ENCODE measurements around the gene DOCK7. TPM values are rescaled to one million over a fixed set of nuclear protein-coding genes. Genes with fewer than 3 reads are reported as not detected.

Gene DOCK7
- total RNA-seq, 4 donors from 2014 or later = 23.4 to 47.0 (median 44.2) TPM

DNA sequence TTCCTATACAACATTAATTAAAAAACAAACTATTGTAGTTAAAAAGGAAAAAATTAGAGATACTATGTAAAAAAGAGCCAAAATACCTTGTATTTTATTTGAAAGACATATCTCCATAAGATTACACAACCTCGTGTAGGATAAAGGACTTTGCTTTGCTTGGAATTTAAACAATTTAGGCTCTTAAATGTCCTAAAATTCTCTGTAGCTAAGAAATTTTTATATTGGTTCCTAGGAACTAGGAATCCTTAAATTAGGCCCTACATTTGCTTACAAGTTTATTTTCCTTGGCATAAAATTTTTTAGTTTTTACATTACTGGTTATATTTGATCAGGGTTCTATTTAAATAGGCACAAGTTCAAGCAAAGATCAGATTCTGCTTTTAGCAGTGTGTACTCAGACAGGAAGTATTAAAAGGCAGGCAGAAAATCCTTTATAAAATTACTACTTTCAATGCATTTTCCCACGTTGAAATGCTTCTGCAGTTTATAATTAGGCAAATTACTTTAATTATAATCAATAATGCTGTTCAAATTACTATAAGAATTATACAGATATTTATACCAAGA, 94.3 kb downstream of the DOCK7 start:
- Histone ChIP-seq H3K9me3 (no peaks in the 10 kb centered on the region), H3K27me3 (no peaks in the 10 kb centered on the region), H3K4me3 (no peak overlapping the region), H3K27ac (no peak overlapping the region), H3K36me3 (no peaks in the 10 kb centered on the region), H3K4me1 (no peaks in the 10 kb centered on the region)
- WGBS = 51% methylated on average over 2 of the region's 2 CpGs
- TF ChIP-seq POLR2A (IDR thresholded peaks at IDR 0.05) (no peak), POLR2AphosphoS5 (IDR thresholded peaks at IDR 0.05) (no peak), EP300 (IDR thresholded peaks at IDR 0.05) (no peak)
- TF ChIP-seq, protein P1, sequence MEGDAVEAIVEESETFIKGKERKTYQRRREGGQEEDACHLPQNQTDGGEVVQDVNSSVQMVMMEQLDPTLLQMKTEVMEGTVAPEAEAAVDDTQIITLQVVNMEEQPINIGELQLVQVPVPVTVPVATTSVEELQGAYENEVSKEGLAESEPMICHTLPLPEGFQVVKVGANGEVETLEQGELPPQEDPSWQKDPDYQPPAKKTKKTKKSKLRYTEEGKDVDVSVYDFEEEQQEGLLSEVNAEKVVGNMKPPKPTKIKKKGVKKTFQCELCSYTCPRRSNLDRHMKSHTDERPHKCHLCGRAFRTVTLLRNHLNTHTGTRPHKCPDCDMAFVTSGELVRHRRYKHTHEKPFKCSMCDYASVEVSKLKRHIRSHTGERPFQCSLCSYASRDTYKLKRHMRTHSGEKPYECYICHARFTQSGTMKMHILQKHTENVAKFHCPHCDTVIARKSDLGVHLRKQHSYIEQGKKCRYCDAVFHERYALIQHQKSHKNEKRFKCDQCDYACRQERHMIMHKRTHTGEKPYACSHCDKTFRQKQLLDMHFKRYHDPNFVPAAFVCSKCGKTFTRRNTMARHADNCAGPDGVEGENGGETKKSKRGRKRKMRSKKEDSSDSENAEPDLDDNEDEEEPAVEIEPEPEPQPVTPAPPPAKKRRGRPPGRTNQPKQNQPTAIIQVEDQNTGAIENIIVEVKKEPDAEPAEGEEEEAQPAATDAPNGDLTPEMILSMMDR (IDR thresholded peaks at IDR 0.05) = no peak
- DNase-seq (ENCODE audit: low spot score in 2 of 2) = no peak

DNA sequence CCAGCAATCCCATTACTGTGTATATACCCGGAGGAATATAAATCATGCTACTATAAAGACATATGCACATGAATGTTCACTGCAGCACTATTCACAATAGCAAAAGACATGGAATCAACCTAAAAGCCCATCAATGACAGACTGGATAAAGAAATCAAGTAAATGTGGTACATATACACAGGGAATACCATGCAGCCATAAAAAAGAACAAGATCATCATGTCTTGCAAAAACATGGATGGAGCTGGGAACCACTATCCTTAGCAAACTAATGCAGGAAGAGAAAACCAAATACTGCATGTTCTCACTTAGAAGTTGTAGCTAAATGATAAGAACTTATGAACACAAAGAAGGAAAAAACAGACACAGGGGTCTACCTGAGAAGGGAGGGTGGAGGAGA, 97.2 kb downstream of the DOCK7 start:
- no peak overlapping the region for H3K27ac ChIP-seq
- TF ChIP-seq, protein P1 (IDR thresholded peaks at IDR 0.05) = no peak
- TF ChIP-seq POLR2A (IDR thresholded peaks at IDR 0.05) = no peak
- TF ChIP-seq EP300 (IDR thresholded peaks at IDR 0.05) = no peak
- TF ChIP-seq POLR2AphosphoS5 (IDR thresholded peaks at IDR 0.05) = no peak
- no peaks in the 10 kb centered on the region for H3K9me3 ChIP-seq
- no peak overlapping the region for H3K4me3 ChIP-seq
- H3K27me3 ChIP-seq = no peaks in the 10 kb centered on the region
- 50% methylated on average over 1 of the region's 1 CpG for WGBS
- DNase-seq (ENCODE audit: low spot score in 2 of 2) = no peak
- H3K4me1 ChIP-seq = no peaks in the 10 kb centered on the region
- H3K36me3 ChIP-seq = no peaks in the 10 kb centered on the region

DNA sequence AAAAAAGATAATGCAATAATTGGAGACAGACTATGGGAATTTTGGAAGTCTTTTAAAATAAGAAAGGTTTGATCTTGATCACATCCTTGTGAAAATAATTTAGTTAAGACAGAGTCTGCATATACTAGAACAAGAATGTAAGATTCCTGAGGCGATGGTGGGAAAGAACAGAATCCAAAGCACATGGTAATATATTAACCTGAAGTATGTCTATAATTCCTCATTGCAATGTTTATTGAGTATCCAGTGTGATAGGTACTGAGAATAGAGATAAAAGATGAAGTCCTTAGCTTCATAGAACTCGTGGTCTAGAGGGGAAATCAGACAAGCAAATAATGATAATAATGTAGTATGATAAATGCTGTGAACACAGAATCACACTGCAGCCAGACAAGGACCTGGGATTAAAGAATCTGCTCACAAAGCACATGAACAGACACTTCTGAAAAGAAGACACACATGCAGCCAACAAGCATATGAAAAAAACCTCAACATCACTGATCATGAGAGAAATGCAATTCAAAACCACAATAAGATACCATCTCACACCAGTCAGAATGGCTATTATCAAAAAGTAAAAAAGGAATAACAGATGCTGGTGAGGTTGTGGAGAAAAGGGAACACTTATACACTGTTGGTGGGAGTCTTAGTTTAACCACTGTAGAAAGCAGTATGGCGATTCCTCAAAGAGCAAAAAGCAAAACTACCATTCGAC, 97.8 kb downstream of the DOCK7 start:
- DNase-seq (ENCODE audit: low spot score in 2 of 2) = no peak
- WGBS = 94% methylated on average over 4 of the region's 4 CpGs
- H3K4me1 ChIP-seq = no peaks in the 10 kb centered on the region
- no peaks in the 10 kb centered on the region for H3K27me3 ChIP-seq
- H3K27ac ChIP-seq = no peak overlapping the region
- TF ChIP-seq POLR2AphosphoS5 (IDR thresholded peaks at IDR 0.05) (no peak), EP300 (IDR thresholded peaks at IDR 0.05) (no peak), POLR2A (IDR thresholded peaks at IDR 0.05) (no peak)
- TF ChIP-seq, protein P1 (IDR thresholded peaks at IDR 0.05) = no peak
- no peaks in the 10 kb centered on the region for H3K36me3 ChIP-seq
- no peak overlapping the region for H3K4me3 ChIP-seq
- H3K9me3 ChIP-seq = no peaks in the 10 kb centered on the region

DNA sequence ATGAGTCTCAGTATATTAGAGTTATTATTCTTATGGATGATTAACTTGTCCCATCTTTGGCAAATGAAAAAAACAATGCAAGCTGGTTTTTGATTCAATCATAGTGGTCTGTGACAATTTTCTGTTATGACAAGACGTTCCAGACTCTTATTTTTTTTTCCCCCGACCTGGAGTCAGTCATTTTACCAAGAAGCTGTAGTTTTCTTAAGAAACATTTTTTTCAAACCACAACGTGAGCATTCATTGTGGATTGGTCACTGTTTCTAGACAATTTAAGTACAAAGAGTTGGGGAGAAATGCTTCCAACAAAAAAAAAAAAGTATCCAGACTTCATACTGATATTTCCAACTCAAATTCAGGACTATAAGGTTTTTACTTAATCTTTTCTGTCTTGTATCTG, 98.9 kb downstream of the DOCK7 start:
- Histone ChIP-seq H3K9me3 (no peaks in the 10 kb centered on the region), H3K36me3 (no peaks in the 10 kb centered on the region), H3K27me3 (no peaks in the 10 kb centered on the region), H3K4me3 (no peak overlapping the region), H3K4me1 (no peaks in the 10 kb centered on the region), H3K27ac (no peak overlapping the region)
- WGBS = 87% methylated on average over 3 of the region's 3 CpGs
- TF ChIP-seq, protein P1 (IDR thresholded peaks at IDR 0.05) = no peak
- TF ChIP-seq POLR2A (IDR thresholded peaks at IDR 0.05) = no peak
- no peak for TF ChIP-seq EP300 (IDR thresholded peaks at IDR 0.05)
- no peak for DNase-seq (ENCODE audit: low spot score in 2 of 2)

DNA sequence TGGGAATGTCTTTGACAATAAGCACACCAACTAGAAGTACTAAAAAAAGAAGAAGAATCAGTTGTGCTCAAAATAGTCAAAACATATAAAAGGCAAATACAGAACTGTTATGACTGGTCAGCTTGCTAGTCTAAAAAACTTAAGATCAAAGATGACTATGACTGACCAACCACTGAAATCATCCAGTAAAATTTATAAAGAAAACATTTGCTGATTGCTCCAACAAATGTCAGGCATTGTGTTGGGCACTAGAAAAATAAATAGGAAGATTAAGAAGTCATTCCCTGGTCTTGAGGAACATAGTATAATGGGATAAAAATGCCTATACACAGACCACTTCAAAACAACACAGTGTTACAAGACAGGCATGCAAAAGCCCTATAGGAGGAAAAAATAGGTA, 100.2 kb downstream of the DOCK7 start:
- H3K9me3 ChIP-seq = no peaks in the 10 kb centered on the region
- no peaks in the 10 kb centered on the region for H3K4me1 ChIP-seq
- H3K27ac ChIP-seq = no peak overlapping the region
- H3K4me3 ChIP-seq = no peak overlapping the region
- TF ChIP-seq, protein P1 (IDR thresholded peaks at IDR 0.05) = no peak
- TF ChIP-seq POLR2AphosphoS5 (IDR thresholded peaks at IDR 0.05) (no peak), EP300 (IDR thresholded peaks at IDR 0.05) (no peak), POLR2A (IDR thresholded peaks at IDR 0.05) (no peak)
- H3K36me3 ChIP-seq = no peaks in the 10 kb centered on the region
- DNase-seq (ENCODE audit: low spot score in 2 of 2) = no peak
- H3K27me3 ChIP-seq = no peaks in the 10 kb centered on the region

Measured in suprapubic skin (tissue), 4 donors.